Vagina (tissue), 2 donors: ENCODE measurements around the gene KRTAP10-7. TPM values are rescaled to one million over a fixed set of nuclear protein-coding genes. Genes with fewer than 3 reads are reported as not detected.
A peak's percentile ranks its signal among the peaks of the same experiment; 100 is the strongest.
"Not testable (repeated sequence)": the region's sequence is repeated elsewhere in the genome, so short reads cannot be mapped to it uniquely, and the experiment has no call there.

ENCODE experiments used
- DNase-seq, 2 donors: peaks; one replicate each; pipeline ENCODE4 v3.0.0-alpha.2; 2017; ENCODE audit errors: extremely low spot score in 2 of 2
- H3K27ac ChIP-seq: fragments of 200-600 bp; sonication (generic); one replicate; pipeline ENCODE4 v1.5.1; 2019
- H3K27me3 ChIP-seq: fragments of 200-600 bp; sonication (generic); one replicate; pipeline ENCODE4 v1.5.1; 2019
- H3K36me3 ChIP-seq, 2 donors: fragments of 200-600 bp; sonication (generic); one replicate each; pipeline ENCODE4 v1.5.1; 2017 to 2019
- H3K4me1 ChIP-seq: fragments of 200-600 bp; sonication (generic); one replicate; pipeline ENCODE4 v1.5.1; 2019
- H3K4me3 ChIP-seq, 2 donors: fragments of 200-600 bp; sonication (generic); 1 replicate in 1 of 2; 2 replicates in 1 of 2; pipeline ENCODE4 v1.5.1; 2016 to 2019
- H3K9me3 ChIP-seq: fragments of 200-600 bp; sonication (generic); one replicate; pipeline ENCODE4 v1.5.1; 2019
- CTCF ChIP-seq, 3 experiments: fragments of 450-650 bp in 2 of 3; fragments of 200-600 bp in 1 of 3; sonication (generic) in 1 of 3; IDR thresholded peaks; one replicate each; pipeline ENCODE4 v1.5.1; 2017 to 2019; ENCODE audit warnings: antibody characterized with exemption in 3 of 3, mild to moderate bottlenecking in 2 of 3, moderate library complexity in 2 of 3
- POLR2A ChIP-seq, 2 donors: fragments of 450-650 bp; IDR thresholded peaks; one replicate each; pipeline ENCODE4 v1.6.1; 2017; ENCODE audit warnings: antibody characterized with exemption in 2 of 2, mild to moderate bottlenecking in 2 of 2, moderate library complexity in 2 of 2
- POLR2AphosphoS5 ChIP-seq, 2 donors: sonication (generic); formaldehyde crosslinking; IDR thresholded peaks; one replicate each; pipeline ENCODE4 v1.9.0; 2017; ENCODE audit warnings: antibody characterized with exemption in 2 of 2, mild to moderate bottlenecking in 2 of 2, low read depth in 1 of 2; ENCODE audit not compliant: insufficient read depth in 1 of 2
- intact Hi-C: fragments of 100-400 bp; cut with DNase I; formaldehyde crosslinking; loops from one replicate; pipeline ENCODE4 v1.15.1; 2023
- total RNA-seq: library from RNA; depleted of rRNA; stranded (reverse); fragments of >200 nt; gene quantifications from one replicate; pipeline ENCODE4 v1.2.3, GENCODE V29; 2016

KRTAP10-7 gene
- total RNA-seq, 1 donor from 2014 or later: not detected

GRCh38 chr21:44602463-44602850, 2.1 kb downstream of the KRTAP10-7 start:
- TF ChIP-seq POLR2AphosphoS5 (IDR thresholded peaks at IDR 0.05; ENCODE audit: insufficient read depth in 1 of 2, low read depth in 1 of 2): no peak
- TF ChIP-seq POLR2A (IDR thresholded peaks at IDR 0.05): no peak
- no peak for TF ChIP-seq CTCF (IDR thresholded peaks at IDR 0.05)
- DNase-seq: no peak

GRCh38 chr21:44603109-44603875, 2.9 kb downstream of the KRTAP10-7 start:
- Histone ChIP-seq H3K4me1 (no peaks in the 10 kb centered on the region), H3K9me3 (no peaks in the 10 kb centered on the region), H3K27ac (no peak overlapping the region), H3K27me3 (no peaks in the 10 kb centered on the region), H3K36me3 (no peaks in the 10 kb centered on the region), H3K4me3 (no peak overlapping the region)
- TF ChIP-seq POLR2A (IDR thresholded peaks at IDR 0.05) (no peak), CTCF (IDR thresholded peaks at IDR 0.05) (no peak), POLR2AphosphoS5 (IDR thresholded peaks at IDR 0.05; ENCODE audit: insufficient read depth in 1 of 2, low read depth in 1 of 2) (no peak)
- DNase-seq: peak in 1 of 2 donors; percentile 69
- intact Hi-C loops: no loop called here

More at GRCh38 chr21:44602463-44602850, 2.1 kb downstream of the KRTAP10-7 start:
- H3K4me1 ChIP-seq: no peaks in the 10 kb centered on the region
- no peak overlapping the region for H3K4me3 ChIP-seq
- H3K36me3 ChIP-seq: no peaks in the 10 kb centered on the region
- no peak overlapping the region for H3K27ac ChIP-seq
- intact Hi-C loops: no loop called here
- no peaks in the 10 kb centered on the region for H3K9me3 ChIP-seq
- no peaks in the 10 kb centered on the region for H3K27me3 ChIP-seq

- peak in 1 of 2 donors; percentile 62 for DNase-seq
- Histone ChIP-seq H3K27ac (no peak overlapping the region), H3K36me3 (no peaks in the 10 kb centered on the region), H3K4me1 (no peaks in the 10 kb centered on the region), H3K4me3 (no peak overlapping the region), H3K9me3 (no peaks in the 10 kb centered on the region), H3K27me3 (no peaks in the 10 kb centered on the region)
- TF ChIP-seq POLR2A (IDR thresholded peaks at IDR 0.05) (no peak), CTCF (IDR thresholded peaks at IDR 0.05) (no peak), POLR2AphosphoS5 (IDR thresholded peaks at IDR 0.05; ENCODE audit: insufficient read depth in 1 of 2, low read depth in 1 of 2) (no peak)
- intact Hi-C loops: no loop called here
Measured at GRCh38 chr21:44603911-44604310, 3.5 kb downstream of the KRTAP10-7 start.

GRCh38 chr21:44606495-44606894, 6.1 kb downstream of the KRTAP10-7 start:
- Histone ChIP-seq H3K4me3 (no peak overlapping the region), H3K27ac (no peak overlapping the region), H3K9me3 (no peaks in the 10 kb centered on the region), H3K27me3 (no peaks in the 10 kb centered on the region), H3K4me1 (no peaks in the 10 kb centered on the region), H3K36me3 (no peaks in the 10 kb centered on the region)
- DNase-seq: no peak
- intact Hi-C loops: no loop called here
- TF ChIP-seq POLR2AphosphoS5 (IDR thresholded peaks at IDR 0.05; ENCODE audit: insufficient read depth in 1 of 2, low read depth in 1 of 2) (no peak), CTCF (IDR thresholded peaks at IDR 0.05) (no peak), POLR2A (IDR thresholded peaks at IDR 0.05) (no peak)

- Histone ChIP-seq H3K4me3 (no peak overlapping the region), H3K36me3 (no peaks in the 10 kb centered on the region), H3K4me1 (no peaks in the 10 kb centered on the region), H3K27ac (no peak overlapping the region), H3K9me3 (peaks cover 5% of the 10 kb centered on the region), H3K27me3 (no peaks in the 10 kb centered on the region)
- DNase-seq: no peak
- TF ChIP-seq POLR2A (IDR thresholded peaks at IDR 0.05) (no peak), CTCF (IDR thresholded peaks at IDR 0.05) (no peak), POLR2AphosphoS5 (IDR thresholded peaks at IDR 0.05; ENCODE audit: insufficient read depth in 1 of 2, low read depth in 1 of 2) (no peak)
- intact Hi-C loops: no loop called here
Measured at GRCh38 chr21:44609193-44609592, 8.8 kb downstream of the KRTAP10-7 start.

GRCh38 chr21:44610157-44610843, 9.9 kb downstream of the KRTAP10-7 start:
- H3K4me1 ChIP-seq, H3K36me3 ChIP-seq, DNase-seq, H3K4me3 ChIP-seq, H3K27me3 ChIP-seq, H3K9me3 ChIP-seq, intact Hi-C loops, H3K27ac ChIP-seq: not testable (repeated sequence)
